22Rv1 (cell line): ENCODE measurements around the gene OR14A16.

Experiments used
- ZFX ChIP-seq: fragments of 450-650 bp; IDR thresholded peaks from 2 replicates; pipeline ENCODE4 v1.6.1; 2017; ENCODE audit warnings: antibody characterized with exemption, borderline replicate concordance
- TF ChIP-seq, protein P1 (sequence below): fragments of 450-650 bp; IDR thresholded peaks from 2 replicates; pipeline ENCODE4 v1.5.1; 2017; ENCODE audit warnings: mild to moderate bottlenecking

DNA sequence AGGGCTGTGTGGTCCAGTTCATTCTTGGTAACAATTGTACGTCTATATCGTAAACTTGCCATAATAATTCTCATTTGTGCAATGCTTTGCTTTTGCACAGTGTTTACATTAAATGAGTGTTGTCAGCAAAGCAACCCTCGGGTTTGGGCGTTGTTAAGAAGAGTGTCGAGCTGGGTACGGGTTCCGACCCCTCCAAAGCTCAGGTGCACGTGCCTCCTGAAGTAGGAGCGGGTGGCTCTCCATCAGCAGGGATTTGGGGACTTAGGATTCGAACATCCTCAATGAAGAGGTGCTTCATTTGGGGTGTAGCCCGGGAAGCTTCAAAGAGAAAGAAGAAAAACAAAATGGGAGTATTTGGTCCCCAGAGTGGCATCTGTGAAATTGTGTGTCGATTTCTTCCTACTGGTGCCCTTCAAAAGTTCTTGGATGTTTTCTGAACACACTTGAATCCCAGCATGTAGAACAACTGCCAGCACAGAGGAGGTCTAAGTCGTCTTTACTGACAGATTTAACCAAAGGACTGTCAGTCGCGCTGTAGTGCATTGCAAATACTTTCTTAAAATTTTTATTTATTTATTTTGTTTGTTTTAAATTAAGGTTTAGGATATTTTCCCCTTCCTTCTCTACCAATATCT is 34.2 kb upstream of the OR14A16 start:
- TF ChIP-seq, protein P1, sequence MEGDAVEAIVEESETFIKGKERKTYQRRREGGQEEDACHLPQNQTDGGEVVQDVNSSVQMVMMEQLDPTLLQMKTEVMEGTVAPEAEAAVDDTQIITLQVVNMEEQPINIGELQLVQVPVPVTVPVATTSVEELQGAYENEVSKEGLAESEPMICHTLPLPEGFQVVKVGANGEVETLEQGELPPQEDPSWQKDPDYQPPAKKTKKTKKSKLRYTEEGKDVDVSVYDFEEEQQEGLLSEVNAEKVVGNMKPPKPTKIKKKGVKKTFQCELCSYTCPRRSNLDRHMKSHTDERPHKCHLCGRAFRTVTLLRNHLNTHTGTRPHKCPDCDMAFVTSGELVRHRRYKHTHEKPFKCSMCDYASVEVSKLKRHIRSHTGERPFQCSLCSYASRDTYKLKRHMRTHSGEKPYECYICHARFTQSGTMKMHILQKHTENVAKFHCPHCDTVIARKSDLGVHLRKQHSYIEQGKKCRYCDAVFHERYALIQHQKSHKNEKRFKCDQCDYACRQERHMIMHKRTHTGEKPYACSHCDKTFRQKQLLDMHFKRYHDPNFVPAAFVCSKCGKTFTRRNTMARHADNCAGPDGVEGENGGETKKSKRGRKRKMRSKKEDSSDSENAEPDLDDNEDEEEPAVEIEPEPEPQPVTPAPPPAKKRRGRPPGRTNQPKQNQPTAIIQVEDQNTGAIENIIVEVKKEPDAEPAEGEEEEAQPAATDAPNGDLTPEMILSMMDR: no peak
- TF ChIP-seq ZFX: no peak
